HEK293 (cell line): ENCODE results near the gene GNAQ.

Experiments
- CTCF ChIA-PET: fragments of 350-600 bp; formaldehyde crosslinking; extraction: SDS; loops from one replicate; lab custom pipeline; 2021; ENCODE audit warnings: antibody characterized with exemption; lab: Yijun Ruan, JAX
- POLR2A ChIA-PET: fragments of 300-600 bp; formaldehyde crosslinking; extraction: SDS; loops from one replicate; lab custom pipeline; 2020; ENCODE audit warnings: antibody characterized with exemption, inconsistent platforms; lab: Yijun Ruan, JAX
- H3K27ac ChIP-seq: fragments of 200-500 bp; sonication (Bioruptor generic); 2 replicates; pipeline ENCODE4 v1.5.1; 2014; ENCODE audit warnings: low read depth, low read length, control low read depth, inconsistent platforms; ENCODE audit errors: extremely low read depth
- H3K36me3 ChIP-seq, 2 experiments: fragments of 200-500 bp in 1 of 2; sonication (Bioruptor generic) in 1 of 2; 1 replicate in 1 of 2; 2 replicates in 1 of 2; pipeline ENCODE4 v1.5.1; 2014 to 2017; ENCODE audit warnings: inconsistent platforms in 2 of 2, low read length in 2 of 2; ENCODE audit not compliant: control insufficient read depth in 2 of 2, insufficient read depth in 1 of 2
- H3K4me1 ChIP-seq: fragments of 200-500 bp; sonication (Bioruptor generic); 2 replicates; pipeline ENCODE4 v1.5.1; 2014; ENCODE audit warnings: mild to moderate bottlenecking, low read length, inconsistent platforms; ENCODE audit not compliant: control insufficient read depth, insufficient read depth
- H3K4me3 ChIP-seq: 2 replicates; pipeline ENCODE4 v1.5.1; 2011; ENCODE audit warnings: low read depth, mild to moderate bottlenecking, control low read depth, low read length, moderate library complexity
- H3K9me3 ChIP-seq: fragments of 200-500 bp; sonication (Bioruptor generic); 2 replicates; pipeline ENCODE4 v1.5.1; 2014; ENCODE audit warnings: low read depth, low read length, inconsistent platforms; ENCODE audit not compliant: control insufficient read depth, insufficient read depth
- GLI4 ChIP-seq: fragments of 450-650 bp; formaldehyde crosslinking; IDR thresholded peaks from 2 replicates; pipeline ENCODE4 v1.5.1; 2016; ENCODE audit warnings: missing biosample characterization, missing genetic modification characterization
- KLF7 ChIP-seq: fragments of 450-650 bp; formaldehyde crosslinking; IDR thresholded peaks from 2 replicates; pipeline ENCODE4 v1.5.1; 2016; ENCODE audit warnings: missing biosample characterization, missing genetic modification characterization, borderline replicate concordance
- REPIN1 ChIP-seq: fragments of 450-650 bp; formaldehyde crosslinking; IDR thresholded peaks from 2 replicates; pipeline ENCODE4 v1.5.1; 2017; ENCODE audit warnings: missing biosample characterization, missing genetic modification characterization, low read depth
- SALL2 ChIP-seq: fragments of 450-650 bp; formaldehyde crosslinking; IDR thresholded peaks from 2 replicates; pipeline ENCODE4 v1.5.0; 2017; ENCODE audit warnings: missing biosample characterization, mild to moderate bottlenecking, missing genetic modification characterization, borderline replicate concordance
- ZEB2 ChIP-seq: fragments of 450-650 bp; formaldehyde crosslinking; IDR thresholded peaks from 2 replicates; pipeline ENCODE4 v1.5.1; 2016; ENCODE audit warnings: missing biosample characterization, missing genetic modification characterization
- ZFP69B ChIP-seq: fragments of 450-650 bp; formaldehyde crosslinking; IDR thresholded peaks from 2 replicates; pipeline ENCODE4 v1.5.1; 2016; ENCODE audit warnings: missing biosample characterization, missing genetic modification characterization
- ZNF114 ChIP-seq: fragments of 450-650 bp; formaldehyde crosslinking; IDR thresholded peaks from 2 replicates; pipeline ENCODE4 v1.5.0; 2017; ENCODE audit warnings: missing biosample characterization, missing genetic modification characterization
- ZNF521 ChIP-seq: fragments of 450-650 bp; formaldehyde crosslinking; IDR thresholded peaks from 2 replicates; pipeline ENCODE4 v1.5.1; 2017; ENCODE audit warnings: missing biosample characterization, mild to moderate bottlenecking, missing genetic modification characterization
- ZNF549 ChIP-seq: fragments of 450-650 bp; IDR thresholded peaks from 2 replicates; pipeline ENCODE4 v1.5.1; 2018; ENCODE audit warnings: missing biosample characterization, missing genetic modification characterization, mild to moderate bottlenecking, inconsistent platforms, moderate library complexity
- ZNF560 ChIP-seq: fragments of 450-650 bp; formaldehyde crosslinking; IDR thresholded peaks from 2 replicates; pipeline ENCODE4 v1.5.1; 2017; ENCODE audit warnings: missing biosample characterization, missing genetic modification characterization, borderline replicate concordance
- ZNF658 ChIP-seq: fragments of 450-650 bp; formaldehyde crosslinking; IDR thresholded peaks from 2 replicates; pipeline ENCODE4; 2016; ENCODE audit warnings: missing biosample characterization, missing genetic modification characterization
- ZNF747 ChIP-seq: fragments of 450-650 bp; formaldehyde crosslinking; IDR thresholded peaks from 2 replicates; pipeline ENCODE4 v1.5.1; 2016; ENCODE audit warnings: missing biosample characterization, missing genetic modification characterization
- TF ChIP-seq, protein P1 (sequence below): fragments of 450-650 bp; formaldehyde crosslinking; IDR thresholded peaks from 2 replicates; pipeline ENCODE4 v1.5.1; 2016; ENCODE audit warnings: missing biosample characterization, missing genetic modification characterization
- TF ChIP-seq, protein P2 (sequence below): fragments of 450-650 bp; formaldehyde crosslinking; IDR thresholded peaks from 2 replicates; pipeline ENCODE4 v1.5.1; 2016; ENCODE audit warnings: missing biosample characterization, missing genetic modification characterization
- TF ChIP-seq, protein P3 (sequence below): fragments of 450-650 bp; formaldehyde crosslinking; IDR thresholded peaks from 2 replicates; pipeline ENCODE4 v1.5.1; 2016; ENCODE audit warnings: missing biosample characterization, missing genetic modification characterization
- TF ChIP-seq, protein P4 (sequence below): IDR thresholded peaks from 2 replicates; pipeline ENCODE4 v1.6.1; 2011; ENCODE audit warnings: mild to moderate bottlenecking, low read depth, low read length, borderline replicate concordance
- TF ChIP-seq, protein P5 (sequence below): fragments of 450-650 bp; IDR thresholded peaks from 2 replicates; pipeline ENCODE4 v1.5.1; 2018; ENCODE audit warnings: missing biosample characterization, mild to moderate bottlenecking, missing genetic modification characterization

GNAQ gene

DNA sequence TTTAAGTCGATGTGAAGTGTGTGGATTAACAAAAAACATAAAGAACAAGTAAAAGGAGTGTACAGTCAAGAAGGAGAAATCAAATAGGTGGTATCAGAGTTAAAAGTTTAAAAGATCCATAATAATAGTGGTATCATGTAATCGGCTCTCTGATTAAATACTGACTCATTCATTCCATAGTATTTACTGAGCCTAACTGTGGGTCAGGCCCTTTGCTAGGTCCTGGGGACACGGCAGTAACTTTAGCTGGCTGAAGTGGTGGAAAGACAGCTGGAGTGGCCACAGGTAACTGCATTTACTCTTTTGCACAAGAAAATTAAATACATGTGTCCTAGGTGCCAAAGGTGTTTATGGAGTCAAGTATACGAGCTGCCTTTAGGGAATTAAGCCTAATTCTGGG, 124.0 kb downstream of the GNAQ start:
- no peaks in the 10 kb centered on the region for H3K36me3 ChIP-seq
- no peaks in the 10 kb centered on the region for H3K9me3 ChIP-seq
- ChIA-PET CTCF (interaction anchor here (1.6 to 2.7 kb wide), 2 partner anchors 11 to 128 kb away, joined by 8 to 12 read pairs; no protein-coding TSS in a partner anchor), POLR2A (interaction anchor here (1.0 kb wide), 1 partner anchor 124 kb away, joined by 3 read pairs; the partner anchor contains the start of gene GNAQ)
- H3K27ac ChIP-seq, result no peak overlapping the region
- H3K4me1 ChIP-seq, result no peaks in the 10 kb centered on the region; the same call in 1 of the 2 replicates
- TF ChIP-seq, protein P1, sequence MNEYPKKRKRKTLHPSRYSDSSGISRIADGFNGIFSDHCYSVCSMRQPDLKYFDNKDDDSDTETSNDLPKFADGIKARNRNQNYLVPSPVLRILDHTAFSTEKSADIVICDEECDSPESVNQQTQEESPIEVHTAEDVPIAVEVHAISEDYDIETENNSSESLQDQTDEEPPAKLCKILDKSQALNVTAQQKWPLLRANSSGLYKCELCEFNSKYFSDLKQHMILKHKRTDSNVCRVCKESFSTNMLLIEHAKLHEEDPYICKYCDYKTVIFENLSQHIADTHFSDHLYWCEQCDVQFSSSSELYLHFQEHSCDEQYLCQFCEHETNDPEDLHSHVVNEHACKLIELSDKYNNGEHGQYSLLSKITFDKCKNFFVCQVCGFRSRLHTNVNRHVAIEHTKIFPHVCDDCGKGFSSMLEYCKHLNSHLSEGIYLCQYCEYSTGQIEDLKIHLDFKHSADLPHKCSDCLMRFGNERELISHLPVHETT (tag by site-specific recombination), result no peak
- no peak for TF ChIP-seq ZFP69B (tag by site-specific recombination)
- TF ChIP-seq ZNF521 (tag by site-specific recombination), result no peak
- no peak for TF ChIP-seq ZNF560 (tag by site-specific recombination)
- H3K4me3 ChIP-seq, result no peak overlapping the region

DNA sequence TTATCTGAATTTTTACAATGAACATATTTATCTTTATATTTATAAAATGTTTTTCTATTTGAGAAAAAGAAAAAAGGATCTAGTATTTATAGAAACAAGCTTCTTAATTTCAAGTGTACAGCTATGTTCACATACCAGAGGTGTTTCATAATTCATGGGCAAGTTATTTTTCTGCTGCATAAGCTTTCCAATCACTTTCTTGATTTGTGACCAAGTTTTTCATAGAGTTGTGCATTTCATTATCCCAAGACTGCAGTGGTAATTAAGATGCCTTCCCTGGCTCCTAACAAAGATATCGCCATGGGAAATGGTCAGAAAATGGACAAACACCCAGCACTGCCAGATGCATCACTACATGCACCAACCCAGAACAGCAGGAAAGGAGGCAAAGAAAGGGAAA, 124.6 kb downstream of the GNAQ start:
- no peaks in the 10 kb centered on the region; the same call in 1 of the 2 replicates for H3K4me1 ChIP-seq
- H3K9me3 ChIP-seq, result no peaks in the 10 kb centered on the region
- CTCF ChIA-PET, result interaction anchor here (0.9 to 2.7 kb wide), 3 partner anchors 10 to 128 kb away, joined by 4 to 12 read pairs (median 8); no protein-coding TSS in a partner anchor
- POLR2A ChIA-PET, result interaction anchor here (1.0 kb wide), 1 partner anchor 125 kb away, joined by 3 read pairs; the partner anchor contains the start of gene GNAQ
- H3K36me3 ChIP-seq, result no peaks in the 10 kb centered on the region
- TF ChIP-seq KLF7 (tag by site-specific recombination) (no peak), ZEB2 (no peak), REPIN1 (tag by site-specific recombination) (no peak)
- TF ChIP-seq, protein P2, sequence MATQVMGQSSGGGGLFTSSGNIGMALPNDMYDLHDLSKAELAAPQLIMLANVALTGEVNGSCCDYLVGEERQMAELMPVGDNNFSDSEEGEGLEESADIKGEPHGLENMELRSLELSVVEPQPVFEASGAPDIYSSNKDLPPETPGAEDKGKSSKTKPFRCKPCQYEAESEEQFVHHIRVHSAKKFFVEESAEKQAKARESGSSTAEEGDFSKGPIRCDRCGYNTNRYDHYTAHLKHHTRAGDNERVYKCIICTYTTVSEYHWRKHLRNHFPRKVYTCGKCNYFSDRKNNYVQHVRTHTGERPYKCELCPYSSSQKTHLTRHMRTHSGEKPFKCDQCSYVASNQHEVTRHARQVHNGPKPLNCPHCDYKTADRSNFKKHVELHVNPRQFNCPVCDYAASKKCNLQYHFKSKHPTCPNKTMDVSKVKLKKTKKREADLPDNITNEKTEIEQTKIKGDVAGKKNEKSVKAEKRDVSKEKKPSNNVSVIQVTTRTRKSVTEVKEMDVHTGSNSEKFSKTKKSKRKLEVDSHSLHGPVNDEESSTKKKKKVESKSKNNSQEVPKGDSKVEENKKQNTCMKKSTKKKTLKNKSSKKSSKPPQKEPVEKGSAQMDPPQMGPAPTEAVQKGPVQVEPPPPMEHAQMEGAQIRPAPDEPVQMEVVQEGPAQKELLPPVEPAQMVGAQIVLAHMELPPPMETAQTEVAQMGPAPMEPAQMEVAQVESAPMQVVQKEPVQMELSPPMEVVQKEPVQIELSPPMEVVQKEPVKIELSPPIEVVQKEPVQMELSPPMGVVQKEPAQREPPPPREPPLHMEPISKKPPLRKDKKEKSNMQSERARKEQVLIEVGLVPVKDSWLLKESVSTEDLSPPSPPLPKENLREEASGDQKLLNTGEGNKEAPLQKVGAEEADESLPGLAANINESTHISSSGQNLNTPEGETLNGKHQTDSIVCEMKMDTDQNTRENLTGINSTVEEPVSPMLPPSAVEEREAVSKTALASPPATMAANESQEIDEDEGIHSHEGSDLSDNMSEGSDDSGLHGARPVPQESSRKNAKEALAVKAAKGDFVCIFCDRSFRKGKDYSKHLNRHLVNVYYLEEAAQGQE (tag by site-specific recombination), result no peak
- TF ChIP-seq, protein P3, sequence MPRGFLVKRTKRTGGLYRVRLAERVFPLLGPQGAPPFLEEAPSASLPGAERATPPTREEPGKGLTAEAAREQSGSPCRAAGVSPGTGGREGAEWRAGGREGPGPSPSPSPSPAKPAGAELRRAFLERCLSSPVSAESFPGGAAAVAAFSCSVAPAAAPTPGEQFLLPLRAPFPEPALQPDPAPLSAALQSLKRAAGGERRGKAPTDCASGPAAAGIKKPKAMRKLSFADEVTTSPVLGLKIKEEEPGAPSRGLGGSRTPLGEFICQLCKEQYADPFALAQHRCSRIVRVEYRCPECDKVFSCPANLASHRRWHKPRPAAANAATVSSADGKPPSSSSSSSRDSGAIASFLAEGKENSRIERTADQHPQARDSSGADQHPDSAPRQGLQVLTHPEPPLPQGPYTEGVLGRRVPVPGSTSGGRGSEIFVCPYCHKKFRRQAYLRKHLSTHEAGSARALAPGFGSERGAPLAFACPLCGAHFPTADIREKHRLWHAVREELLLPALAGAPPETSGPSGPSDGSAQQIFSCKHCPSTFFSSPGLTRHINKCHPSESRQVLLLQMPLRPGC (tag by site-specific recombination), result no peak
- H3K27ac ChIP-seq, result no peak overlapping the region
- no peak overlapping the region for H3K4me3 ChIP-seq

DNA sequence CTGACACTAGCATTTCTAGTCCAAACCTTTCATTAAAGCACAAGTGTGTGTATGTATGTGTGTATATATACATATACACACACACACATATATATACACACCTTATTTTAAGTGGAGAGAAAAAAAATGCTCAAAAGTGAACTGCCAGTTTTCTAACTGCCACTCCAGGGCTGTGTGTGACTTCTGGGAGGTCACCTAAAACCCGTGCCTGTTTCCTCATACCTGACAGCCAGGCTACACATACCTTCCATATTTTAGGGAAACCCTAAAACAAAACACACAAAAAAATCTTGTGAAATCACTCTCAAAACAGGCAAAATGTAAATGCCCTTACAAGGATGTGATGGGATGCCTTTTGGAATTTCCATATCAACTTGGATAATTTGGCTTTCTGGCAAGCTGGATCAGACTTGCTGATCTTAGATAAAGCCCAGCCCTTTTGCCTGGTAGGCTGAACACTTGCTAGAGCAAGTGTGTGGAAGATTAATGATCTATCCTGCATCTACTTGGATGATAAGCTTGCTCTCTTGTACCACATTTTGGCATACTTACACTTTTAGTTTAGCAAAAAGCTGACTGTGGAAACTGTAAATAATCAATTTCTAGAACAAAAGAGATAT, 127.8 kb downstream of the GNAQ start:
- Histone ChIP-seq H3K9me3 (no peaks in the 10 kb centered on the region), H3K4me3 (no peak overlapping the region), H3K27ac (no peak overlapping the region), H3K4me1 (no peaks in the 10 kb centered on the region; the same call in 1 of the 2 replicates), H3K36me3 (no peaks in the 10 kb centered on the region)
- POLR2A ChIA-PET, result no interaction called here
- CTCF ChIA-PET, result interaction anchor here (0.6 to 1.3 kb wide), 3 partner anchors 41 to 132 kb away, joined by 3 to 5 read pairs (median 4); no protein-coding TSS in a partner anchor
- TF ChIP-seq ZNF747 (no peak), ZNF549 (tag by site-specific recombination) (no peak), SALL2 (no peak), GLI4 (tag by site-specific recombination) (no peak), ZNF658 (no peak), ZNF114 (tag by site-specific recombination) (no peak)
- TF ChIP-seq, protein P3 (tag by site-specific recombination), result no peak
- TF ChIP-seq, protein P4, sequence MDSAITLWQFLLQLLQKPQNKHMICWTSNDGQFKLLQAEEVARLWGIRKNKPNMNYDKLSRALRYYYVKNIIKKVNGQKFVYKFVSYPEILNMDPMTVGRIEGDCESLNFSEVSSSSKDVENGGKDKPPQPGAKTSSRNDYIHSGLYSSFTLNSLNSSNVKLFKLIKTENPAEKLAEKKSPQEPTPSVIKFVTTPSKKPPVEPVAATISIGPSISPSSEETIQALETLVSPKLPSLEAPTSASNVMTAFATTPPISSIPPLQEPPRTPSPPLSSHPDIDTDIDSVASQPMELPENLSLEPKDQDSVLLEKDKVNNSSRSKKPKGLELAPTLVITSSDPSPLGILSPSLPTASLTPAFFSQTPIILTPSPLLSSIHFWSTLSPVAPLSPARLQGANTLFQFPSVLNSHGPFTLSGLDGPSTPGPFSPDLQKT, result no peak
- TF ChIP-seq, protein P5, sequence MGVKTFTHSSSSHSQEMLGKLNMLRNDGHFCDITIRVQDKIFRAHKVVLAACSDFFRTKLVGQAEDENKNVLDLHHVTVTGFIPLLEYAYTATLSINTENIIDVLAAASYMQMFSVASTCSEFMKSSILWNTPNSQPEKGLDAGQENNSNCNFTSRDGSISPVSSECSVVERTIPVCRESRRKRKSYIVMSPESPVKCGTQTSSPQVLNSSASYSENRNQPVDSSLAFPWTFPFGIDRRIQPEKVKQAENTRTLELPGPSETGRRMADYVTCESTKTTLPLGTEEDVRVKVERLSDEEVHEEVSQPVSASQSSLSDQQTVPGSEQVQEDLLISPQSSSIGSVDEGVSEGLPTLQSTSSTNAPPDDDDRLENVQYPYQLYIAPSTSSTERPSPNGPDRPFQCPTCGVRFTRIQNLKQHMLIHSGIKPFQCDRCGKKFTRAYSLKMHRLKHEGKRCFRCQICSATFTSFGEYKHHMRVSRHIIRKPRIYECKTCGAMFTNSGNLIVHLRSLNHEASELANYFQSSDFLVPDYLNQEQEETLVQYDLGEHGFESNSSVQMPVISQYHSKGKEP (tag by site-specific recombination), result no peak
